SHP77 (cell line): ENCODE results near the gene NNAT.
"Not testable (repeated sequence)": the region's sequence is repeated elsewhere in the genome, so short reads cannot be mapped to it uniquely, and the experiment has no call there.

ENCODE experiments used
- DNase-seq, 2 experiments: peaks; one replicate each; lab custom pipeline; 2025; lab: John Stamatoyannopoulos, UW

Gene NNAT

GRCh38 chr20:37540001-37540400 lies 19.0 kb downstream of the NNAT start:
- DNase-seq = no peak

- not testable (repeated sequence) for DNase-seq
These were observed 19.8 kb downstream of the NNAT start for GRCh38 chr20:37540838-37541237.

GRCh38 chr20:37541326-37541725 lies 20.3 kb downstream of the NNAT start:
- DNase-seq = no peak

- DNase-seq = no peak
These were observed 21.2 kb downstream of the NNAT start for GRCh38 chr20:37542281-37542680.

- no peak for DNase-seq
These were observed 22.8 kb downstream of the NNAT start for GRCh38 chr20:37543828-37544227.

GRCh38 chr20:37544386-37544785 lies 23.3 kb downstream of the NNAT start:
- no peak for DNase-seq

GRCh38 chr20:37545516-37545915 lies 24.5 kb downstream of the NNAT start:
- DNase-seq = no peak

- DNase-seq = no peak
These were observed 26.9 kb downstream of the NNAT start for GRCh38 chr20:37547912-37548311.

GRCh38 chr20:37550101-37550920 lies 29.3 kb downstream of the NNAT start:
- DNase-seq = not testable (repeated sequence)

- not testable (repeated sequence) for DNase-seq
These were observed 30.6 kb downstream of the NNAT start for GRCh38 chr20:37551660-37552059.

GRCh38 chr20:37552415-37552814 lies 31.4 kb downstream of the NNAT start:
- DNase-seq = no peak

- DNase-seq = not testable (repeated sequence)
These were observed 33.8 kb downstream of the NNAT start for GRCh38 chr20:37554721-37555298.

GRCh38 chr20:37556538-37556937 lies 35.5 kb downstream of the NNAT start:
- no peak for DNase-seq

- no peak for DNase-seq
These were observed 37.3 kb downstream of the NNAT start for GRCh38 chr20:37558306-37558705.

- no peak for DNase-seq
These were observed 37.7 kb downstream of the NNAT start for GRCh38 chr20:37558779-37559178.

- DNase-seq = no peak
These were observed 38.4 kb downstream of the NNAT start for GRCh38 chr20:37559312-37560027.

GRCh38 chr20:37560629-37561028 lies 39.6 kb downstream of the NNAT start:
- no peak for DNase-seq

GRCh38 chr20:37562695-37563480 lies 41.8 kb downstream of the NNAT start:
- no peak for DNase-seq

GRCh38 chr20:37564016-37564387 lies 43.0 kb downstream of the NNAT start:
- no peak for DNase-seq

- DNase-seq = peak in 1 of 2 experiments; percentile 21
These were observed 43.5 kb downstream of the NNAT start for GRCh38 chr20:37564388-37565133.

- DNase-seq = no peak
These were observed 44.2 kb downstream of the NNAT start for GRCh38 chr20:37565134-37565811.
